K562 (cell line): ENCODE data around the gene ATP6V1F. TPM values are rescaled to one million over a fixed set of nuclear protein-coding genes. Genes with fewer than 3 reads are reported as not detected.
A peak's percentile ranks its signal among the peaks of the same experiment; 100 is the strongest.

ENCODE experiments used
- ASH1L ChIP-seq: fragments of 450-650 bp; IDR thresholded peaks from 2 replicates; pipeline ENCODE4 v1.6.1; 2018; ENCODE audit warnings: borderline replicate concordance, mild to moderate bottlenecking, low read depth; ENCODE audit not compliant: partially characterized antibody
- BDP1 ChIP-seq: IDR thresholded peaks from 3 replicates; pipeline ENCODE4 v1.6.1; 2011; ENCODE audit not compliant: insufficient read length, insufficient read depth
- FOSL1 ChIP-seq: fragments of 200-800 bp; sonication (Bioruptor generic); conservative IDR thresholded peaks from 2 replicates; pipeline ENCODE4 v1.6.1; 2016; ENCODE audit warnings: missing genetic modification characterization, missing compliant biosample characterization
- FOXA1 ChIP-seq: fragments of 450-650 bp; IDR thresholded peaks from 2 replicates; pipeline ENCODE4 v1.6.1; 2016; ENCODE audit warnings: mild to moderate bottlenecking, borderline replicate concordance
- FUS ChIP-seq: fragments of 200-400 bp; formaldehyde crosslinking; optimal IDR thresholded peaks from 2 replicates; pipeline ENCODE3; 2017; ENCODE audit warnings: low read depth, low read length
- HCFC1 ChIP-seq: IDR thresholded peaks from 2 replicates; pipeline ENCODE4 v1.6.1; 2012; ENCODE audit warnings: low read depth, low read length, improper control_type of control experiment
- KHSRP ChIP-seq: fragments of 450-650 bp; IDR thresholded peaks from 2 replicates; pipeline ENCODE4 v1.6.1; 2017
- NONO ChIP-seq, 2 experiments: fragments of 200-400 bp in 1 of 2; fragments of 450-650 bp in 1 of 2; formaldehyde crosslinking in 1 of 2; IDR thresholded peaks; 2 replicates each; pipeline ENCODE4 v1.6.1; 2017; ENCODE audit warnings: low read depth in 2 of 2, mild to moderate bottlenecking in 2 of 2, moderate library complexity in 2 of 2, low read length in 1 of 2
- RBFOX2 ChIP-seq: fragments of 200-400 bp; formaldehyde crosslinking; IDR thresholded peaks from 2 replicates; pipeline ENCODE4 v1.6.1; 2017; ENCODE audit warnings: low read depth, mild to moderate bottlenecking, low read length, moderate library complexity
- RBM17 ChIP-seq: fragments of 200-400 bp; formaldehyde crosslinking; IDR thresholded peaks from 2 replicates; pipeline ENCODE4 v1.6.1; 2017; ENCODE audit warnings: low read depth, mild to moderate bottlenecking, low read length, borderline replicate concordance
- polyA plus RNA-seq, 8 experiments: library from polyadenylated mRNA; depleted of rRNA in 4 of 8; stranded (reverse) in 5 of 8; unstranded in 3 of 8; fragments of >200 nt; fragmentation: Nextera tagmentation in 2 of 8; fragmentation: Illumina TruSeq in 1 of 8; extraction: Ambion mirVana in 2 of 8; extraction: Trizol in 1 of 8; gene quantifications; 2 replicates each; pipeline versions ENCODE4 v1.2.1 to v1.2.3, GENCODE V29; 2011 to 2014; ENCODE audit warnings: inconsistent platforms in 1 of 8, missing spikeins in 1 of 8
- total RNA-seq, 7 experiments: library from RNA; depleted of rRNA in 6 of 7; stranded (reverse); fragments of >200 nt in 6 of 7; fragmentation: Illumina TruSeq in 2 of 7; extraction: Trizol in 2 of 7; gene quantifications; 2 replicates each; pipeline versions ENCODE4 v1.2.1 to v1.2.3, GENCODE V29; 2011 to 2021; ENCODE audit warnings: low replicate concordance in 1 of 7
- TF ChIP-seq, protein P1 (sequence below), 2 experiments: fragments of 450-650 bp; formaldehyde crosslinking in 1 of 2; IDR thresholded peaks; 2 replicates each; pipeline versions ENCODE4 v1.4.0 to v1.6.1; 2014 to 2020; ENCODE audit warnings: mild to moderate bottlenecking in 2 of 2, borderline replicate concordance in 1 of 2, low read depth in 1 of 2
- TF ChIP-seq, protein P2 (sequence below): fragments of 450-650 bp; IDR thresholded peaks from 2 replicates; pipeline ENCODE4 v1.6.1; 2016; ENCODE audit warnings: mild to moderate bottlenecking
- TF ChIP-seq, protein P3 (sequence below): fragments of 450-650 bp; formaldehyde crosslinking; IDR thresholded peaks from 2 replicates; pipeline ENCODE4 v1.4.0; 2020; ENCODE audit warnings: mild to moderate bottlenecking, moderate library complexity
- TF ChIP-seq, protein P4 (sequence below): fragments of 450-650 bp; IDR thresholded peaks from 2 replicates; pipeline ENCODE4 v1.6.1; 2016; ENCODE audit warnings: low read depth, mild to moderate bottlenecking, moderate library complexity

The ATP6V1F gene
- total and polyA plus RNA-seq, 9 of the 15 experiments (the other 6 are each of a cell fraction or from before 2014, with no cell fraction given), result 206 to 1,123 (median 542) TPM

DNA sequence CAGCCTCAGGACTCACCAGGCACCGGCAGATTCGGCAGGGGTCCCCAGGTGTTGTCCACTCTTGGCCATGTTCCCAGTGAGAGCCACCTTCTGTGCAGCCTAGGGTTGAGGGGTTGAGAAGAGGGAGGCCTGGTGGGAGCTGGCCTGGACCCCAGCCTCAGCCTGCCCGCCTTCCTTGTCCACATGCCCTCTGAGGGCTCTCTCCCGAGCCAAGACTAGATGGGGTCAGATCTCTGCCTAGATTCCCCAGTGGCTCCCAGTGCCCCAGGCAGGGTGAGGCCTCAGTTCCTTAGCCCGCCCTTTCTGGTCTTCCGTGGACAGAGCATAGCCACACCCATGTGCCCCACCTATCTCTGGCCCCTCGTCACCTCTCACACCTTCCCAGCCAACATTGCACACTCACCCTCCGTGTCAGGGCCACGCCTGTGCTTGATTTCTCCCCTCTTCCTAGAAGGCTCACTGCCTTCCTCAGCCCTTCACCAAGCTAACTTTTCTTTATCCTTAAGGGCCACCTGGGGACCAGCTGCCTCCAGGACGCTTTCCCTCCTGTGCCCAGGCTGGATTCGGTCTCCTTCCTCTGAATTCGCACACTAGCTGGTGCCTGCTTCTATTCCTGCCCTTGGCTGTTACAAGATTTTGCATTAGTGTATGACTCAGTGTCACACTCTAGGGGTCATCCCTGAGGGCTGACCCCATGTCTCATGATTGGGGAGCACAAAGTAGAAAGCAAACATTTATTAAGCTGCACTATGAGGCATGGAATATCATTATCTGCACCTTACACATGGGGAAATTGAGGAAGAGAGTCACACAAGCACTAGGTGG is 40.3 kb downstream of the ATP6V1F start (continued):
- TF ChIP-seq, protein P1, sequence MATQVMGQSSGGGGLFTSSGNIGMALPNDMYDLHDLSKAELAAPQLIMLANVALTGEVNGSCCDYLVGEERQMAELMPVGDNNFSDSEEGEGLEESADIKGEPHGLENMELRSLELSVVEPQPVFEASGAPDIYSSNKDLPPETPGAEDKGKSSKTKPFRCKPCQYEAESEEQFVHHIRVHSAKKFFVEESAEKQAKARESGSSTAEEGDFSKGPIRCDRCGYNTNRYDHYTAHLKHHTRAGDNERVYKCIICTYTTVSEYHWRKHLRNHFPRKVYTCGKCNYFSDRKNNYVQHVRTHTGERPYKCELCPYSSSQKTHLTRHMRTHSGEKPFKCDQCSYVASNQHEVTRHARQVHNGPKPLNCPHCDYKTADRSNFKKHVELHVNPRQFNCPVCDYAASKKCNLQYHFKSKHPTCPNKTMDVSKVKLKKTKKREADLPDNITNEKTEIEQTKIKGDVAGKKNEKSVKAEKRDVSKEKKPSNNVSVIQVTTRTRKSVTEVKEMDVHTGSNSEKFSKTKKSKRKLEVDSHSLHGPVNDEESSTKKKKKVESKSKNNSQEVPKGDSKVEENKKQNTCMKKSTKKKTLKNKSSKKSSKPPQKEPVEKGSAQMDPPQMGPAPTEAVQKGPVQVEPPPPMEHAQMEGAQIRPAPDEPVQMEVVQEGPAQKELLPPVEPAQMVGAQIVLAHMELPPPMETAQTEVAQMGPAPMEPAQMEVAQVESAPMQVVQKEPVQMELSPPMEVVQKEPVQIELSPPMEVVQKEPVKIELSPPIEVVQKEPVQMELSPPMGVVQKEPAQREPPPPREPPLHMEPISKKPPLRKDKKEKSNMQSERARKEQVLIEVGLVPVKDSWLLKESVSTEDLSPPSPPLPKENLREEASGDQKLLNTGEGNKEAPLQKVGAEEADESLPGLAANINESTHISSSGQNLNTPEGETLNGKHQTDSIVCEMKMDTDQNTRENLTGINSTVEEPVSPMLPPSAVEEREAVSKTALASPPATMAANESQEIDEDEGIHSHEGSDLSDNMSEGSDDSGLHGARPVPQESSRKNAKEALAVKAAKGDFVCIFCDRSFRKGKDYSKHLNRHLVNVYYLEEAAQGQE (IDR thresholded peaks at IDR 0.05; ENCODE audit: borderline replicate concordance), result no peak
- TF ChIP-seq, protein P1 (CRISPR knock-in tag; IDR thresholded peaks at IDR 0.05; ENCODE audit: low read depth), result no peak
- TF ChIP-seq FUS (no peak), BDP1 (no peak), NONO (IDR thresholded peaks at IDR 0.05; ENCODE audit: low read depth in 2 of 2, low read length in 1 of 2) (no peak), ASH1L (no peak), FOXA1 (no peak), FOSL1 (tag) (peak; percentile 94), HCFC1 (no peak), RBFOX2 (peak; percentile 44), KHSRP (no peak), RBM17 (no peak)
- TF ChIP-seq, protein P2, sequence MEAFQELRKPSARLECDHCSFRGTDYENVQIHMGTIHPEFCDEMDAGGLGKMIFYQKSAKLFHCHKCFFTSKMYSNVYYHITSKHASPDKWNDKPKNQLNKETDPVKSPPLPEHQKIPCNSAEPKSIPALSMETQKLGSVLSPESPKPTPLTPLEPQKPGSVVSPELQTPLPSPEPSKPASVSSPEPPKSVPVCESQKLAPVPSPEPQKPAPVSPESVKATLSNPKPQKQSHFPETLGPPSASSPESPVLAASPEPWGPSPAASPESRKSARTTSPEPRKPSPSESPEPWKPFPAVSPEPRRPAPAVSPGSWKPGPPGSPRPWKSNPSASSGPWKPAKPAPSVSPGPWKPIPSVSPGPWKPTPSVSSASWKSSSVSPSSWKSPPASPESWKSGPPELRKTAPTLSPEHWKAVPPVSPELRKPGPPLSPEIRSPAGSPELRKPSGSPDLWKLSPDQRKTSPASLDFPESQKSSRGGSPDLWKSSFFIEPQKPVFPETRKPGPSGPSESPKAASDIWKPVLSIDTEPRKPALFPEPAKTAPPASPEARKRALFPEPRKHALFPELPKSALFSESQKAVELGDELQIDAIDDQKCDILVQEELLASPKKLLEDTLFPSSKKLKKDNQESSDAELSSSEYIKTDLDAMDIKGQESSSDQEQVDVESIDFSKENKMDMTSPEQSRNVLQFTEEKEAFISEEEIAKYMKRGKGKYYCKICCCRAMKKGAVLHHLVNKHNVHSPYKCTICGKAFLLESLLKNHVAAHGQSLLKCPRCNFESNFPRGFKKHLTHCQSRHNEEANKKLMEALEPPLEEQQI, result no peak
- TF ChIP-seq, protein P3, sequence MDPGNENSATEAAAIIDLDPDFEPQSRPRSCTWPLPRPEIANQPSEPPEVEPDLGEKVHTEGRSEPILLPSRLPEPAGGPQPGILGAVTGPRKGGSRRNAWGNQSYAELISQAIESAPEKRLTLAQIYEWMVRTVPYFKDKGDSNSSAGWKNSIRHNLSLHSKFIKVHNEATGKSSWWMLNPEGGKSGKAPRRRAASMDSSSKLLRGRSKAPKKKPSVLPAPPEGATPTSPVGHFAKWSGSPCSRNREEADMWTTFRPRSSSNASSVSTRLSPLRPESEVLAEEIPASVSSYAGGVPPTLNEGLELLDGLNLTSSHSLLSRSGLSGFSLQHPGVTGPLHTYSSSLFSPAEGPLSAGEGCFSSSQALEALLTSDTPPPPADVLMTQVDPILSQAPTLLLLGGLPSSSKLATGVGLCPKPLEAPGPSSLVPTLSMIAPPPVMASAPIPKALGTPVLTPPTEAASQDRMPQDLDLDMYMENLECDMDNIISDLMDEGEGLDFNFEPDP (CRISPR knock-in tag), result no peak
- TF ChIP-seq, protein P4, sequence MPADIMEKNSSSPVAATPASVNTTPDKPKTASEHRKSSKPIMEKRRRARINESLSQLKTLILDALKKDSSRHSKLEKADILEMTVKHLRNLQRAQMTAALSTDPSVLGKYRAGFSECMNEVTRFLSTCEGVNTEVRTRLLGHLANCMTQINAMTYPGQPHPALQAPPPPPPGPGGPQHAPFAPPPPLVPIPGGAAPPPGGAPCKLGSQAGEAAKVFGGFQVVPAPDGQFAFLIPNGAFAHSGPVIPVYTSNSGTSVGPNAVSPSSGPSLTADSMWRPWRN, result no peak
